Measurements from ENCODE around the gene PRSS50.

DNA sequence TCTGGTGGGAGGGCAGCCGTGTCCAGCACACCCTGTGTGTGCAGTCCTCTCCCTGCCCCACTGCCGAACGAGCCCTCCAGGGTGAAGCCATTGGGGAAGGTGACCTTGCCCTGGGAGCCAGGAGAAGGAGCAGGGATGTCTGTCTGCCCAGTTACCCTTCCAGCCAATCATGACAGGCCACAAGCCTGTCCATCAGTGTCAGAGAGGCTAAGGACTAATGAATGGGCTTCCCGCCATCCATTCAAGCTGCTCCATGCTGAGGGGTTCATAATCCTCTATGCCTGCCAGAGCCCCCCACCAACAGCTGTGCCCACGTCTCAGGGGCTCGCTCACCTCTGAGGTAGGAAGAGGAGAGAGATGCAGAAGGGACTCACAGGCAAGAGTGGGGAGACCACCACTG lies 39.4 kb downstream of the PRSS50 start:
- TF ChIP-seq, protein P1, sequence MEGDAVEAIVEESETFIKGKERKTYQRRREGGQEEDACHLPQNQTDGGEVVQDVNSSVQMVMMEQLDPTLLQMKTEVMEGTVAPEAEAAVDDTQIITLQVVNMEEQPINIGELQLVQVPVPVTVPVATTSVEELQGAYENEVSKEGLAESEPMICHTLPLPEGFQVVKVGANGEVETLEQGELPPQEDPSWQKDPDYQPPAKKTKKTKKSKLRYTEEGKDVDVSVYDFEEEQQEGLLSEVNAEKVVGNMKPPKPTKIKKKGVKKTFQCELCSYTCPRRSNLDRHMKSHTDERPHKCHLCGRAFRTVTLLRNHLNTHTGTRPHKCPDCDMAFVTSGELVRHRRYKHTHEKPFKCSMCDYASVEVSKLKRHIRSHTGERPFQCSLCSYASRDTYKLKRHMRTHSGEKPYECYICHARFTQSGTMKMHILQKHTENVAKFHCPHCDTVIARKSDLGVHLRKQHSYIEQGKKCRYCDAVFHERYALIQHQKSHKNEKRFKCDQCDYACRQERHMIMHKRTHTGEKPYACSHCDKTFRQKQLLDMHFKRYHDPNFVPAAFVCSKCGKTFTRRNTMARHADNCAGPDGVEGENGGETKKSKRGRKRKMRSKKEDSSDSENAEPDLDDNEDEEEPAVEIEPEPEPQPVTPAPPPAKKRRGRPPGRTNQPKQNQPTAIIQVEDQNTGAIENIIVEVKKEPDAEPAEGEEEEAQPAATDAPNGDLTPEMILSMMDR (IDR thresholded peaks at IDR 0.05; ENCODE audit: borderline replicate concordance, extremely low read depth, low read length, poor library complexity, severe bottlenecking): no peak
- TF ChIP-seq EZH2 (IDR thresholded peaks at IDR 0.05; ENCODE audit: borderline replicate concordance, low read depth, low read length, severe bottlenecking): no peak
